HepG2 (cell line): Measurements from ENCODE around the gene ARHGAP10. TPM values are rescaled to one million over a fixed set of nuclear protein-coding genes. Genes with fewer than 3 reads are reported as not detected.

ENCODE experiments used
- FIP1L1 ChIP-seq: fragments of 200-400 bp; formaldehyde crosslinking; IDR thresholded peaks from 2 replicates; pipeline ENCODE4 v1.6.1; 2018; ENCODE audit warnings: low read depth, mild to moderate bottlenecking, low read length, moderate library complexity, borderline replicate concordance; ENCODE audit not compliant: insufficient read depth
- KDM4B ChIP-seq: sonication (generic); formaldehyde crosslinking; IDR thresholded peaks from 2 replicates; pipeline ENCODE4 v1.4.0; 2020; ENCODE audit warnings: missing genetic modification reagents
- KDM5B ChIP-seq: sonication (generic); formaldehyde crosslinking; IDR thresholded peaks from 2 replicates; pipeline ENCODE4 v1.4.0; 2020; ENCODE audit warnings: missing genetic modification reagents, mild to moderate bottlenecking, borderline replicate concordance
- MAFF ChIP-seq: IDR thresholded peaks from 2 replicates; pipeline ENCODE4 v1.6.1; 2011; ENCODE audit warnings: low read depth, low read length, improper control_type of control experiment
- MTF1 ChIP-seq: sonication (generic); formaldehyde crosslinking; IDR thresholded peaks from 2 replicates; pipeline ENCODE4 v1.5.0; 2020; ENCODE audit warnings: missing genetic modification reagents
- NFIB ChIP-seq: sonication (generic); formaldehyde crosslinking; IDR thresholded peaks from 2 replicates; pipeline ENCODE4 v1.9.0; 2021; ENCODE audit warnings: missing genetic modification reagents, mild to moderate bottlenecking, borderline replicate concordance
- SNAPC2 ChIP-seq: sonication (generic); formaldehyde crosslinking; IDR thresholded peaks from 2 replicates; pipeline ENCODE4 v1.8.1; 2022; ENCODE audit warnings: mild to moderate bottlenecking, missing genetic modification reagents
- SRSF9 ChIP-seq: fragments of 200-400 bp; formaldehyde crosslinking; IDR thresholded peaks from 2 replicates; pipeline ENCODE4 v1.6.1; 2018; ENCODE audit warnings: borderline replicate concordance, mild to moderate bottlenecking, low read depth, low read length; ENCODE audit not compliant: insufficient read depth, poor library complexity, severe bottlenecking
- TAF1 ChIP-seq: sonication (generic); formaldehyde crosslinking; IDR thresholded peaks from 2 replicates; pipeline ENCODE4 v1.4.0; 2020; ENCODE audit warnings: missing genetic modification reagents
- ZFP41 ChIP-seq: sonication (generic); formaldehyde crosslinking; IDR thresholded peaks from 2 replicates; pipeline ENCODE4 v1.4.0; 2020; ENCODE audit warnings: mild to moderate bottlenecking, missing genetic modification reagents, borderline replicate concordance
- ZNF263 ChIP-seq: sonication (generic); formaldehyde crosslinking; IDR thresholded peaks from 2 replicates; pipeline ENCODE4 v1.4.0; 2020; ENCODE audit warnings: missing genetic modification reagents
- ZNF3 ChIP-seq: IDR thresholded peaks from 2 replicates; pipeline ENCODE4 v1.7.0; 2017; ENCODE audit warnings: inconsistent platforms
- ZNF530 ChIP-seq: sonication (generic); formaldehyde crosslinking; IDR thresholded peaks from 2 replicates; pipeline ENCODE4 v1.5.0; 2020; ENCODE audit warnings: low read depth, mild to moderate bottlenecking, missing genetic modification reagents
- ZNF552 ChIP-seq: sonication (generic); formaldehyde crosslinking; IDR thresholded peaks from 2 replicates; pipeline ENCODE4 v1.9.0; 2022; ENCODE audit warnings: missing genetic modification reagents, mild to moderate bottlenecking, borderline replicate concordance
- ZNF619 ChIP-seq: sonication (generic); formaldehyde crosslinking; IDR thresholded peaks from 2 replicates; pipeline ENCODE4 v1.4.0; 2020; ENCODE audit warnings: mild to moderate bottlenecking, missing genetic modification reagents
- ZNF772 ChIP-seq: sonication (generic); formaldehyde crosslinking; IDR thresholded peaks from 2 replicates; pipeline ENCODE4 v1.5.0; 2020; ENCODE audit warnings: mild to moderate bottlenecking, missing genetic modification reagents
- ZNF883 ChIP-seq: sonication (generic); formaldehyde crosslinking; IDR thresholded peaks from 2 replicates; pipeline ENCODE4 v1.5.1; 2020; ENCODE audit warnings: mild to moderate bottlenecking, missing genetic modification reagents; ENCODE audit errors: not compliant biosample characterization
- polyA plus RNA-seq, 8 experiments: library from polyadenylated mRNA; depleted of rRNA in 3 of 8; stranded (reverse) in 7 of 8; unstranded in 1 of 8; fragments of >200 nt; fragmentation: Illumina TruSeq in 4 of 8; extraction: Trizol in 4 of 8; gene quantifications; 2 replicates each; pipeline versions ENCODE4 v1.2.1 to v1.2.3, GENCODE V29; 2011 to 2016; ENCODE audit warnings: low read depth in 4 of 8, missing spikeins in 1 of 8, mixed read lengths in 1 of 8; ENCODE audit not compliant: insufficient read depth in 1 of 8
- total RNA-seq, 5 experiments: library from RNA; depleted of rRNA; stranded (reverse); fragments of >200 nt; fragmentation: Illumina TruSeq; extraction: Trizol; gene quantifications; 2 replicates each; pipeline ENCODE4 v1.2.3, GENCODE V29; 2016; ENCODE audit warnings: low read depth in 1 of 5
- TF ChIP-seq, protein P1 (sequence below): sonication (generic); formaldehyde crosslinking; IDR thresholded peaks from one replicate; pipeline ENCODE4 v1.5.1; 2020; ENCODE audit warnings: mild to moderate bottlenecking, missing genetic modification reagents; ENCODE audit errors: not compliant biosample characterization
- TF ChIP-seq, protein P2 (sequence below): sonication (generic); formaldehyde crosslinking; conservative IDR thresholded peaks from 2 replicates; pipeline ENCODE4 v1.5.0; 2020; ENCODE audit warnings: missing genetic modification reagents

ARHGAP10 gene
- total and polyA plus RNA-seq, 2 of the 13 experiments (the other 11 are each of a cell fraction or from before 2014, with no cell fraction given): 0.45 to 1.6 TPM

- TF ChIP-seq ZNF552 (CRISPR knock-in tag) (no peak), ZNF530 (0 out of 2 replicates have a peak, but pooled peaks have one; percentile 21), ZNF263 (CRISPR knock-in tag) (0 out of 2 replicates have a peak, but pooled peaks have one; percentile 51), TAF1 (CRISPR knock-in tag) (peak; percentile 89), KDM4B (CRISPR knock-in tag) (no peak), SNAPC2 (CRISPR knock-in tag) (no peak), MAFF (no peak), MTF1 (CRISPR knock-in tag) (no peak), ZFP41 (no peak), NFIB (CRISPR knock-in tag) (no peak), SRSF9 (no peak), ZNF772 (CRISPR knock-in tag) (peak; percentile 69; the same call in 1 of the 2 replicates), KDM5B (peak; percentile 42; the same call in 1 of the 2 replicates), ZNF883 (CRISPR knock-in tag) (no peak), FIP1L1 (no peak), ZNF3 (no peak), ZNF619 (CRISPR knock-in tag) (no peak)
- TF ChIP-seq, protein P1, sequence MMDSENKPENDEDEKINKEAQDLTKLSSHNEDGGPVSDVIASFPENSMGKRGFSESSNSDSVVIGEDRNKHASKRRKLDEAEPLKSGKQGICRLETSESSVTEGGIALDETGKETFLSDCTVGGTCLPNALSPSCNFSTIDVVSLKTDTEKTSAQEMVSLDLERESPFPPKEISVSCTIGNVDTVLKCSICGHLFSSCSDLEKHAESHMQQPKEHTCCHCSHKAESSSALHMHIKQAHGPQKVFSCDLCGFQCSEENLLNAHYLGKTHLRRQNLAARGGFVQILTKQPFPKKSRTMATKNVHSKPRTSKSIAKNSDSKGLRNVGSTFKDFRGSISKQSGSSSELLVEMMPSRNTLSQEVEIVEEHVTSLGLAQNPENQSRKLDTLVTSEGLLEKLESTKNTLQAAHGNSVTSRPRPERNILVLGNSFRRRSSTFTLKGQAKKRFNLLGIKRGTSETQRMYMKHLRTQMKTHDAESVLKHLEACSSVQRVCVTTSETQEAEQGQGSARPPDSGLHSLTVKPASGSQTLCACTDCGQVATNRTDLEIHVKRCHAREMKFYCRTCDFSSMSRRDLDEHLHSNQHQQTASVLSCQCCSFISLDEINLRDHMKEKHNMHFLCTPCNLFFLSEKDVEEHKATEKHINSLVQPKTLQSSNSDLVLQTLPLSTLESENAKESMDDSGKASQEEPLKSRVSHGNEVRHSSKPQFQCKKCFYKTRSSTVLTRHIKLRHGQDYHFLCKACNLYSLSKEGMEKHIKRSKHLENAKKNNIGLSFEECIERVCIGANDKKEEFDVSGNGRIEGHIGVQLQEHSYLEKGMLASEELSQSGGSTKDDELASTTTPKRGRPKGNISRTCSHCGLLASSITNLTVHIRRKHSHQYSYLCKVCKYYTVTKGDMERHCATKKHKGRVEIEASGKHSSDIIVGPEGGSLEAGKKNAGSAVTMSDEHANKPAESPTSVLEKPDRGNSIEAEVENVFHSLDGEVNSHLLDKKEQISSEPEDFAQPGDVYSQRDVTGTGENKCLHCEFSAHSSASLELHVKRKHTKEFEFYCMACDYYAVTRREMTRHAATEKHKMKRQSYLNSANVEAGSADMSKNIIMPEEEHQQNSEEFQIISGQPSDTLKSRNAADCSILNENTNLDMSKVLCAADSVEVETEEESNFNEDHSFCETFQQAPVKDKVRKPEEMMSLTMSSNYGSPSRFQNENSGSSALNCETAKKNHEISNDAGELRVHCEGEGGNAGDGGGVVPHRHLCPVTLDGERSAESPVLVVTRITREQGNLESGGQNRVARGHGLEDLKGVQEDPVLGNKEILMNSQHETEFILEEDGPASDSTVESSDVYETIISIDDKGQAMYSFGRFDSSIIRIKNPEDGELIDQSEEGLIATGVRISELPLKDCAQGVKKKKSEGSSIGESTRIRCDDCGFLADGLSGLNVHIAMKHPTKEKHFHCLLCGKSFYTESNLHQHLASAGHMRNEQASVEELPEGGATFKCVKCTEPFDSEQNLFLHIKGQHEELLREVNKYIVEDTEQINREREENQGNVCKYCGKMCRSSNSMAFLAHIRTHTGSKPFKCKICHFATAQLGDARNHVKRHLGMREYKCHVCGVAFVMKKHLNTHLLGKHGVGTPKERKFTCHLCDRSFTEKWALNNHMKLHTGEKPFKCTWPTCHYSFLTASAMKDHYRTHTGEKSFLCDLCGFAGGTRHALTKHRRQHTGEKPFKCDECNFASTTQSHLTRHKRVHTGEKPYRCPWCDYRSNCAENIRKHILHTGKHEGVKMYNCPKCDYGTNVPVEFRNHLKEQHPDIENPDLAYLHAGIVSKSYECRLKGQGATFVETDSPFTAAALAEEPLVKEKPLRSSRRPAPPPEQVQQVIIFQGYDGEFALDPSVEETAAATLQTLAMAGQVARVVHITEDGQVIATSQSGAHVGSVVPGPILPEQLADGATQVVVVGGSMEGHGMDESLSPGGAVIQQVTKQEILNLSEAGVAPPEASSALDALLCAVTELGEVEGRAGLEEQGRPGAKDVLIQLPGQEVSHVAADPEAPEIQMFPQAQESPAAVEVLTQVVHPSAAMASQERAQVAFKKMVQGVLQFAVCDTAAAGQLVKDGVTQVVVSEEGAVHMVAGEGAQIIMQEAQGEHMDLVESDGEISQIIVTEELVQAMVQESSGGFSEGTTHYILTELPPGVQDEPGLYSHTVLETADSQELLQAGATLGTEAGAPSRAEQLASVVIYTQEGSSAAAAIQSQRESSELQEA (CRISPR knock-in tag): no peak
- TF ChIP-seq, protein P2, sequence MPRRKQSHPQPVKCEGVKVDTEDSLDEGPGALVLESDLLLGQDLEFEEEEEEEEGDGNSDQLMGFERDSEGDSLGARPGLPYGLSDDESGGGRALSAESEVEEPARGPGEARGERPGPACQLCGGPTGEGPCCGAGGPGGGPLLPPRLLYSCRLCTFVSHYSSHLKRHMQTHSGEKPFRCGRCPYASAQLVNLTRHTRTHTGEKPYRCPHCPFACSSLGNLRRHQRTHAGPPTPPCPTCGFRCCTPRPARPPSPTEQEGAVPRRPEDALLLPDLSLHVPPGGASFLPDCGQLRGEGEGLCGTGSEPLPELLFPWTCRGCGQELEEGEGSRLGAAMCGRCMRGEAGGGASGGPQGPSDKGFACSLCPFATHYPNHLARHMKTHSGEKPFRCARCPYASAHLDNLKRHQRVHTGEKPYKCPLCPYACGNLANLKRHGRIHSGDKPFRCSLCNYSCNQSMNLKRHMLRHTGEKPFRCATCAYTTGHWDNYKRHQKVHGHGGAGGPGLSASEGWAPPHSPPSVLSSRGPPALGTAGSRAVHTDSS (CRISPR knock-in tag): no peak
Measured at GRCh38 chr4:147683717-147684700, 47.9 kb upstream of the ARHGAP10 start, which contains the start of gene PRMT9 (continued).
